Adrenal gland (tissue), 5 donors: ENCODE results near the gene NXN.
"Not testable (repeated sequence)": the region's sequence is repeated elsewhere in the genome, so short reads cannot be mapped to it uniquely, and the experiment has no call there.

Experiments
- POLR2A ChIP-seq, 2 donors: fragments of 450-650 bp; IDR thresholded peaks; one replicate each; pipeline ENCODE4 v1.6.1; 2017; ENCODE audit warnings: antibody characterized with exemption in 2 of 2, mild to moderate bottlenecking in 2 of 2, moderate library complexity in 1 of 2
- TF ChIP-seq, protein P1 (sequence below), 6 experiments: fragments of 450-650 bp in 4 of 6; fragments of 200-600 bp in 2 of 6; sonication (generic) in 1 of 6; IDR thresholded peaks; 1 replicate in 5 of 6; 2 replicates in 1 of 6; pipeline versions ENCODE4 v1.5.1 to v1.8.0; 2016 to 2021; ENCODE audit warnings: antibody characterized with exemption in 6 of 6, mild to moderate bottlenecking in 2 of 6, moderate library complexity in 1 of 6
- donor health status: DM: no; HTN: no; CAD: no.

DNA sequence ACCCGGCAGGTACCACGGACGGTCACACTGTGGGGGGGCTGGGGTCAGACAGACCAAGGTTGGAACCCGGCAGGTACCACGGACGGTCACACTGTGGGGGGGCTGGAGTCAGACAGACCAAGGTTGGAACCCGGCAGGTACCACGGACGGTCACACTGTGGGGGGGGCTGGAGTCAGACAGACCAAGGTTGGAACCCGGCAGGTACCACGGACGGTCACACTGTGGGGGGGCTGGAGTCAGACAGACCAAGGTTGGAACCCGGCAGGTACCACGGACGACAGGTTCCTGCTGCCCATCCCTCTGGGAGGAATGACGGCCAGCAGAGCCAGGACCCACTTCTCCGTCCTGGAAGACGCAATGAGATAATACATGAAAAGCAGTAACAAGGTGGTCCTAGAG lies 27.0 kb downstream of the NXN start:
- TF ChIP-seq, protein P1, sequence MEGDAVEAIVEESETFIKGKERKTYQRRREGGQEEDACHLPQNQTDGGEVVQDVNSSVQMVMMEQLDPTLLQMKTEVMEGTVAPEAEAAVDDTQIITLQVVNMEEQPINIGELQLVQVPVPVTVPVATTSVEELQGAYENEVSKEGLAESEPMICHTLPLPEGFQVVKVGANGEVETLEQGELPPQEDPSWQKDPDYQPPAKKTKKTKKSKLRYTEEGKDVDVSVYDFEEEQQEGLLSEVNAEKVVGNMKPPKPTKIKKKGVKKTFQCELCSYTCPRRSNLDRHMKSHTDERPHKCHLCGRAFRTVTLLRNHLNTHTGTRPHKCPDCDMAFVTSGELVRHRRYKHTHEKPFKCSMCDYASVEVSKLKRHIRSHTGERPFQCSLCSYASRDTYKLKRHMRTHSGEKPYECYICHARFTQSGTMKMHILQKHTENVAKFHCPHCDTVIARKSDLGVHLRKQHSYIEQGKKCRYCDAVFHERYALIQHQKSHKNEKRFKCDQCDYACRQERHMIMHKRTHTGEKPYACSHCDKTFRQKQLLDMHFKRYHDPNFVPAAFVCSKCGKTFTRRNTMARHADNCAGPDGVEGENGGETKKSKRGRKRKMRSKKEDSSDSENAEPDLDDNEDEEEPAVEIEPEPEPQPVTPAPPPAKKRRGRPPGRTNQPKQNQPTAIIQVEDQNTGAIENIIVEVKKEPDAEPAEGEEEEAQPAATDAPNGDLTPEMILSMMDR (IDR thresholded peaks at IDR 0.05), result not testable (repeated sequence)
- not testable (repeated sequence) for TF ChIP-seq POLR2A (IDR thresholded peaks at IDR 0.05)
